ENCODE data around the gene FKBP3. TPM values are rescaled to one million over a fixed set of nuclear protein-coding genes. Genes with fewer than 3 reads are reported as not detected.

Gene FKBP3
- total and polyA plus RNA-seq, 2 of the 4 experiments (the other 2 are of a cell fraction): 8.6 to 45.3 TPM

- H3K9me3 ChIP-seq (ENCODE audit: control insufficient read depth, insufficient read depth, low read length): no peaks in the 10 kb centered on the region
- intact Hi-C loops (cut with micrococcal nuclease): no loop called here
- dilution Hi-C loops (cut with HindIII; ENCODE audit: low sequenced_read_pairs, unreplicated experiment): no loop called here
- H3K4me3 ChIP-seq (ENCODE audit: insufficient read depth, low read depth, low read length): no peak overlapping the region
- in situ Hi-C loops (cut with MboI; ENCODE audit: low sequenced_read_pairs): no loop called here
- ChIA-PET CTCF (no interaction called here), POLR2A (ENCODE audit: unreplicated experiment) (no interaction called here)
- no peak overlapping the region for H4K8ac ChIP-seq (ENCODE audit: low read depth in 2 of 2, low read length in 2 of 2)
- H3K4me2 ChIP-seq (ENCODE audit: low read depth, low read length): no peak overlapping the region
- no peak overlapping the region for H3K18ac ChIP-seq (ENCODE audit: low read depth, low read length)
- H3K27me3 ChIP-seq (ENCODE audit: control insufficient read depth, insufficient read depth, low read length): no peaks in the 10 kb centered on the region
- H3K4me1 ChIP-seq (ENCODE audit: control insufficient read depth, insufficient read depth, low read length): no peaks in the 10 kb centered on the region
- H2BK5ac ChIP-seq (ENCODE audit: low read depth, low read length, poor library complexity, severe bottlenecking): no peak overlapping the region
- no peak overlapping the region for H3K56ac ChIP-seq (ENCODE audit: extremely low read depth, insufficient read depth, low read length)
- TF ChIP-seq USF2 (IDR thresholded peaks at IDR 0.05; ENCODE audit: low read depth, low read length) (no peak), SMC3 (IDR thresholded peaks at IDR 0.05; ENCODE audit: low read depth, low read length) (no peak), RAD21 (IDR thresholded peaks at IDR 0.05; ENCODE audit: low read length) (no peak), CEBPB (IDR thresholded peaks at IDR 0.05; ENCODE audit: low read depth, low read length) (no peak), RFX5 (IDR thresholded peaks at IDR 0.05; ENCODE audit: low read depth, low read length) (no peak), NFE2L2 (IDR thresholded peaks at IDR 0.05; ENCODE audit: low read depth, low read length) (no peak), MAFK (IDR thresholded peaks at IDR 0.05; ENCODE audit: low read depth, low read length) (no peak), FOS (IDR thresholded peaks at IDR 0.05; ENCODE audit: low read depth, low read length) (no peak), POLR2A (IDR thresholded peaks at IDR 0.05; ENCODE audit: low read depth, low read length) (no peak), RCOR1 (IDR thresholded peaks at IDR 0.05; ENCODE audit: insufficient replicate concordance, low read length) (no peak), CTCF (conservative IDR thresholded peaks at IDR 0.05; ENCODE audit: low read depth, low read length) (no peak), BHLHE40 (IDR thresholded peaks at IDR 0.05; ENCODE audit: low read depth, low read length) (no peak), CHD1 (IDR thresholded peaks at IDR 0.05; ENCODE audit: low read depth, low read length) (no peak)
- no peak overlapping the region for H2AK9ac ChIP-seq (replicated peaks; ENCODE audit: low read depth, low read length, poor library complexity)
- H3K36me3 ChIP-seq (ENCODE audit: control insufficient read depth, insufficient read depth, low read length): no peaks in the 10 kb centered on the region
- H3K9me1 ChIP-seq (ENCODE audit: insufficient read depth, low read length): peaks cover 8% of the 10 kb centered on the region
- no peak overlapping the region for H2AK5ac ChIP-seq (ENCODE audit: low read depth, low read length)
- H4K20me1 ChIP-seq (ENCODE audit: insufficient read depth, low read length): no peaks in the 10 kb centered on the region
- no TSS peak for BruUV-seq (replicated peaks)
- H4K5ac ChIP-seq (ENCODE audit: low read depth, low read length): no peak overlapping the region
- H3K14ac ChIP-seq (replicated peaks; ENCODE audit: low read depth, low read length): no peak overlapping the region
- H2BK15ac ChIP-seq (ENCODE audit: low read depth, low read length): no peak overlapping the region
- no peak for ATAC-seq (ENCODE audit: low read depth)
- H3K27ac ChIP-seq (ENCODE audit: insufficient read depth, low read length): no peak overlapping the region
- H3K4ac ChIP-seq (ENCODE audit: low read depth, low read length): no peak overlapping the region
- DNase-seq: no peak
- no peak overlapping the region for H2BK20ac ChIP-seq (ENCODE audit: low read depth, low read length)
- no peak overlapping the region for H4K91ac ChIP-seq (ENCODE audit: insufficient read depth, low read depth, low read length)
- WGBS, 2 experiments (ENCODE audit: extremely low coverage in 2 of 2, insufficient read length in 1 of 2): no CpG with 5 or more reads among the region's 6 CpGs
- no peak overlapping the region for H2AFZ ChIP-seq (replicated peaks; ENCODE audit: low read length, poor library complexity)
- no peak overlapping the region for H3K9ac ChIP-seq (ENCODE audit: low read depth, low read length)
- peaks cover 10 to 27% of the 10 kb centered on the region in 2 experiments for H3K79me1 ChIP-seq (ENCODE audit: low read depth in 1 of 2, low read length in 2 of 2)
- no peak overlapping the region for H3K23ac ChIP-seq (ENCODE audit: low read depth, low read length)
- H2BK120ac ChIP-seq (ENCODE audit: low read depth, low read length): no peak overlapping the region
These were observed 6.4 kb upstream of the FKBP3 start for GRCh38 chr14:45140661-45141187.
